GM12891 (cell line): Measurements from ENCODE around the gene MXD3.

Experiments used
- PAX5 ChIP-seq: IDR thresholded peaks from 2 replicates; pipeline ENCODE4 v1.6.1; 2011; ENCODE audit warnings: low read length, moderate library complexity, mild to moderate bottlenecking; ENCODE audit not compliant: insufficient read depth, severe bottlenecking
- POLR2A ChIP-seq: IDR thresholded peaks from 2 replicates; pipeline ENCODE4 v1.6.1; 2011; ENCODE audit warnings: low read depth, low read length, control low read depth
- POLR2AphosphoS5 ChIP-seq: IDR thresholded peaks from 2 replicates; pipeline ENCODE4 v1.6.1; 2011; ENCODE audit warnings: low read depth, low read length, control low read depth
- SPI1 ChIP-seq: IDR thresholded peaks from 2 replicates; pipeline ENCODE4 v1.6.1; 2011; ENCODE audit warnings: low read depth, low read length, control low read depth

GRCh38 chr5:177260961-177261360 is 50.7 kb downstream of the MXD3 start:
- TF ChIP-seq POLR2A (no peak), POLR2AphosphoS5 (no peak), SPI1 (no peak), PAX5 (no peak)
